A549 (cell line): ENCODE measurements around the gene SLC9B1. TPM values are rescaled to one million over a fixed set of nuclear protein-coding genes. Genes with fewer than 3 reads are reported as not detected.

ENCODE experiments used
- ATAC-seq, 2 experiments: fragments of 200-7000 bp in 1 of 2; fragments of >200 bp in 1 of 2; cut with Nextera tagmentation in 1 of 2; cut with Tn5 transposase in 1 of 2; 3 replicates each; pipeline versions ENCODE4 v1.8.0 to v1.9.1; 2018 to 2020; ENCODE audit warnings: mild to moderate bottlenecking in 1 of 2, moderate library complexity in 1 of 2
- CTCF ChIA-PET: fragments of 300-600 bp; sonication (Branson Sonifier 250); formaldehyde crosslinking; extraction: SDS; loops from one replicate; lab custom pipeline; 2021; ENCODE audit warnings: antibody characterized with exemption, inconsistent platforms; lab: Yijun Ruan, JAX
- POLR2A ChIA-PET: fragments of 350-600 bp; formaldehyde crosslinking; extraction: SDS; loops from one replicate; lab custom pipeline; 2021; ENCODE audit warnings: antibody characterized with exemption, inconsistent platforms; lab: Yijun Ruan, JAX
- DNase-seq, 2 experiments: peaks; one replicate each; pipeline versions ENCODE4 v3.0.0 to v3.0.0-alpha.2; 2011 to 2016; ENCODE audit warnings: low read depth in 1 of 2, low spot score in 1 of 2
- FAIRE-seq: peaks from 2 replicates; lab custom pipeline; 2011; peaks lifted over from hg19 to GRCh38; lab: Jason Lieb, UNC
- H3K27ac ChIP-seq, 2 experiments: fragments of >200 bp; sonication (Bioruptor Twin); formaldehyde crosslinking; 3 replicates each; pipeline ENCODE4 v1.5.1; 2016 to 2017
- H3K4me1 ChIP-seq: fragments of >200 bp; sonication (Bioruptor Twin); formaldehyde crosslinking; 3 replicates; pipeline ENCODE4 v1.6.1; 2016
- H3K4me2 ChIP-seq: fragments of >200 bp; sonication (Bioruptor Twin); formaldehyde crosslinking; 3 replicates; pipeline ENCODE4 v1.6.1; 2016
- H3K4me3 ChIP-seq: fragments of >200 bp; sonication (Bioruptor Twin); formaldehyde crosslinking; 3 replicates; pipeline ENCODE4 v1.5.1; 2016
- H3K9me3 ChIP-seq: fragments of >200 bp; sonication (Bioruptor Twin); formaldehyde crosslinking; 3 replicates; pipeline ENCODE4 v1.6.1; 2016
- BHLHE40 ChIP-seq: IDR thresholded peaks from 2 replicates; pipeline ENCODE4 v1.6.1; 2012; ENCODE audit warnings: low read depth, low read length, inconsistent platforms
- CBX8 ChIP-seq: fragments of 200-600 bp; sonication (generic); IDR thresholded peaks from 2 replicates; pipeline ENCODE4 v1.6.1; 2016
- CEBPB ChIP-seq, 2 experiments: fragments of >200 bp in 1 of 2; sonication (Bioruptor Twin) in 1 of 2; formaldehyde crosslinking in 1 of 2; IDR thresholded peaks; 2 replicates each; pipeline ENCODE4 v1.6.1; 2012 to 2016
- CHD2 ChIP-seq: fragments of 150-350 bp; IDR thresholded peaks from 2 replicates; pipeline ENCODE4 v1.6.1; 2014; ENCODE audit warnings: low read length; ENCODE audit not compliant: partially characterized antibody
- EP300 ChIP-seq, 2 experiments: fragments of >200 bp; sonication (Bioruptor Twin); formaldehyde crosslinking; IDR thresholded peaks; 2 replicates in 1 of 2; 3 replicates in 1 of 2; pipeline ENCODE4 v1.6.1; 2016 to 2017
- ESRRA ChIP-seq: fragments of 150-350 bp; IDR thresholded peaks from 2 replicates; pipeline ENCODE4 v1.6.1; 2014; ENCODE audit warnings: mild to moderate bottlenecking, low read length, borderline replicate concordance
- FOSB ChIP-seq: fragments of 250-450 bp; sonication (Bioruptor Pico); IDR thresholded peaks from 2 replicates; pipeline ENCODE4 v1.5.0; 2020; ENCODE audit warnings: mild to moderate bottlenecking, moderate library complexity
- FOXS1 ChIP-seq: fragments of 250-450 bp; sonication (Bioruptor Pico); IDR thresholded peaks from 2 replicates; pipeline ENCODE4 v1.5.0; 2020; ENCODE audit warnings: mild to moderate bottlenecking, moderate library complexity
- HDAC2 ChIP-seq: fragments of 200-600 bp; sonication (generic); IDR thresholded peaks from 2 replicates; pipeline ENCODE4 v1.6.1; 2016
- HOXA7 ChIP-seq: fragments of 250-450 bp; sonication (Bioruptor Pico); IDR thresholded peaks from 2 replicates; pipeline ENCODE4 v1.5.0; 2020; ENCODE audit warnings: mild to moderate bottlenecking, moderate library complexity
- HOXB5 ChIP-seq: fragments of 250-450 bp; sonication (Bioruptor Pico); IDR thresholded peaks from 2 replicates; pipeline ENCODE4 v1.5.0; 2020; ENCODE audit warnings: mild to moderate bottlenecking, moderate library complexity
- JUN ChIP-seq, 2 experiments: fragments of >200 bp; sonication (Bioruptor Twin); formaldehyde crosslinking; IDR thresholded peaks; 2 replicates in 1 of 2; 3 replicates in 1 of 2; pipeline ENCODE4 v1.6.1; 2016 to 2017
- KDM5A ChIP-seq: fragments of 200-600 bp; sonication (generic); IDR thresholded peaks from 2 replicates; pipeline ENCODE4 v1.6.1; 2016; ENCODE audit warnings: antibody characterized with exemption, mild to moderate bottlenecking
- MAFK ChIP-seq: fragments of 450-650 bp; IDR thresholded peaks from 2 replicates; pipeline ENCODE4 v1.6.1; 2014; ENCODE audit not compliant: partially characterized antibody
- MAZ ChIP-seq: fragments of 150-350 bp; IDR thresholded peaks from 2 replicates; pipeline ENCODE4 v1.6.1; 2014; ENCODE audit warnings: antibody characterized with exemption, low read depth, low read length, borderline replicate concordance
- MYC ChIP-seq: IDR thresholded peaks from 2 replicates; pipeline ENCODE4 v1.6.1; 2012; ENCODE audit warnings: mild to moderate bottlenecking, inconsistent platforms, low read length, improper control_type of control experiment, borderline replicate concordance
- NFE2L2 ChIP-seq: fragments of 150-350 bp; conservative IDR thresholded peaks from 2 replicates; pipeline ENCODE4 v1.6.1; 2014; ENCODE audit warnings: low read length
- NR3C1 ChIP-seq: fragments of >200 bp; sonication (Bioruptor Twin); formaldehyde crosslinking; IDR thresholded peaks from 3 replicates; pipeline ENCODE4 v1.6.1; 2017
- POLR2A ChIP-seq: IDR thresholded peaks from 2 replicates; pipeline ENCODE4 v1.6.1; 2012; ENCODE audit warnings: mild to moderate bottlenecking, low read length
- RCOR1 ChIP-seq: fragments of 150-350 bp; IDR thresholded peaks from 2 replicates; pipeline ENCODE4 v1.6.1; 2014; ENCODE audit warnings: antibody characterized with exemption, low read length, low read depth
- RFX5 ChIP-seq: fragments of 450-650 bp; IDR thresholded peaks from 2 replicates; pipeline ENCODE4 v1.7.1; 2014; ENCODE audit warnings: antibody characterized with exemption, mild to moderate bottlenecking, moderate library complexity
- SMC3 ChIP-seq: fragments of >200 bp; sonication (Bioruptor Twin); formaldehyde crosslinking; IDR thresholded peaks from 3 replicates; pipeline ENCODE4 v1.6.1; 2018; ENCODE audit warnings: inconsistent platforms
- ZC3H11A ChIP-seq: fragments of 450-650 bp; IDR thresholded peaks from 2 replicates; pipeline ENCODE4 v1.6.1; 2014; ENCODE audit warnings: antibody characterized with exemption, mild to moderate bottlenecking
- ZFP36 ChIP-seq: fragments of 450-650 bp; IDR thresholded peaks from 2 replicates; pipeline ENCODE4 v1.6.1; 2014; ENCODE audit warnings: borderline replicate concordance; ENCODE audit not compliant: partially characterized antibody
- ZSCAN20 ChIP-seq: fragments of 250-450 bp; sonication (Bioruptor Pico); IDR thresholded peaks from 2 replicates; pipeline ENCODE4 v1.8.0; 2022; ENCODE audit warnings: mild to moderate bottlenecking, moderate library complexity
- WGBS: methylation state at CpG from one replicate; pipeline ENCODE4 v1.1.6; 2017; ENCODE audit errors: missing lambda C conversion rate; 5-methylcytosine and 5-hydroxymethylcytosine counted together
- polyA plus RNA-seq, 4 experiments: library from polyadenylated mRNA; depleted of rRNA in 3 of 4; stranded (reverse); fragments of >200 nt; fragmentation: RNase III in 1 of 4; extraction: RNeasy Plus Mini Kit Qiagen cat#74134 plus additional on column Dnase treatment in 1 of 4; gene quantifications; 2 replicates in 3 of 4; 3 replicates in 1 of 4; pipeline ENCODE4 v1.2.3, GENCODE V29; 2011 to 2017
- TF ChIP-seq, protein P1 (sequence below): fragments of 150-350 bp; IDR thresholded peaks from 2 replicates; pipeline ENCODE4 v1.6.1; 2014; ENCODE audit warnings: low read depth, mild to moderate bottlenecking, low read length
- TF ChIP-seq, protein P2 (sequence below): fragments of 250-450 bp; sonication (Bioruptor Pico); IDR thresholded peaks from 2 replicates; pipeline ENCODE4 v1.5.0; 2020; ENCODE audit warnings: low read depth, mild to moderate bottlenecking, moderate library complexity
- TF ChIP-seq, protein P3 (sequence below): fragments of >200 bp; sonication (Bioruptor Twin); formaldehyde crosslinking; IDR thresholded peaks from 2 replicates; pipeline ENCODE4 v1.6.1; 2016
- TF ChIP-seq, protein P4 (sequence below): IDR thresholded peaks from 2 replicates; pipeline ENCODE4 v1.6.1; 2012; ENCODE audit warnings: low read depth, borderline replicate concordance
- TF ChIP-seq, protein P5 (sequence below): fragments of 250-450 bp; sonication (Bioruptor Pico); IDR thresholded peaks from 2 replicates; pipeline ENCODE4 v1.5.0; 2021; ENCODE audit warnings: mild to moderate bottlenecking, moderate library complexity, borderline replicate concordance

SLC9B1 gene
- polyA plus RNA-seq, 2 of the 4 experiments (the other 2 are of a cell fraction), result 0.09 to 0.39 TPM

DNA sequence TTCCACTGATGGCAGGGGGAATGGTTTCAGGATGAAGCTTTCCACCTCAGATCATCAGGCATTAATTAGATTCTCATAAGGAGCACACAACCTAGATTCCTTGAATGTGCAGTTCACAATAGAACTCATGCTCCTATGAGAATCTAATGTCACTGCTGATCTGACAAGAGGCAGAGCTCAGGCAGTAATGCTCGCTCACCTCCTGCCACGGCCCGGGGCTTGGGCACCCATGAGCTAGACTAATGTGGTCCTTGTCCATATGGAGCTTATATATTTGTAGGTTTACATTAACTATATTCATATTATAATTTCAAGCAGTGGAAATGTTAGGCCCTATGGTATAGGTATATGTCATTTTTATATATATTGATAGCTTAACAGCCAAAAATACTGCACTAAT, 32.6 kb upstream of the SLC9B1 start:
- Histone ChIP-seq H3K9me3 (no peaks in the 10 kb centered on the region), H3K27ac (no peak overlapping the region)
- no peak for DNase-seq
- TF ChIP-seq, protein P1, sequence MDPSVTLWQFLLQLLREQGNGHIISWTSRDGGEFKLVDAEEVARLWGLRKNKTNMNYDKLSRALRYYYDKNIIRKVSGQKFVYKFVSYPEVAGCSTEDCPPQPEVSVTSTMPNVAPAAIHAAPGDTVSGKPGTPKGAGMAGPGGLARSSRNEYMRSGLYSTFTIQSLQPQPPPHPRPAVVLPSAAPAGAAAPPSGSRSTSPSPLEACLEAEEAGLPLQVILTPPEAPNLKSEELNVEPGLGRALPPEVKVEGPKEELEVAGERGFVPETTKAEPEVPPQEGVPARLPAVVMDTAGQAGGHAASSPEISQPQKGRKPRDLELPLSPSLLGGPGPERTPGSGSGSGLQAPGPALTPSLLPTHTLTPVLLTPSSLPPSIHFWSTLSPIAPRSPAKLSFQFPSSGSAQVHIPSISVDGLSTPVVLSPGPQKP, result no peak
- TF ChIP-seq JUN (IDR thresholded peaks at IDR 0.05) (no peak), HOXA7 (CRISPR knock-in tag) (no peak), FOXS1 (no peak), ZC3H11A (no peak), SMC3 (no peak), ESRRA (no peak), CEBPB (IDR thresholded peaks at IDR 0.05) (no peak), MAFK (no peak), NR3C1 (no peak), MYC (no peak), POLR2A (no peak), ZSCAN20 (no peak), HOXB5 (CRISPR knock-in tag) (no peak)
- TF ChIP-seq, protein P2, sequence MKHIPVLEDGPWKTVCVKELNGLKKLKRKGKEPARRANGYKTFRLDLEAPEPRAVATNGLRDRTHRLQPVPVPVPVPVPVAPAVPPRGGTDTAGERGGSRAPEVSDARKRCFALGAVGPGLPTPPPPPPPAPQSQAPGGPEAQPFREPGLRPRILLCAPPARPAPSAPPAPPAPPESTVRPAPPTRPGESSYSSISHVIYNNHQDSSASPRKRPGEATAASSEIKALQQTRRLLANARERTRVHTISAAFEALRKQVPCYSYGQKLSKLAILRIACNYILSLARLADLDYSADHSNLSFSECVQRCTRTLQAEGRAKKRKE, result no peak
- TF ChIP-seq, protein P3, sequence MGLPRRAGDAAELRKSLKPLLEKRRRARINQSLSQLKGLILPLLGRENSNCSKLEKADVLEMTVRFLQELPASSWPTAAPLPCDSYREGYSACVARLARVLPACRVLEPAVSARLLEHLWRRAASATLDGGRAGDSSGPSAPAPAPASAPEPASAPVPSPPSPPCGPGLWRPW, result no peak
- TF ChIP-seq, protein P4, sequence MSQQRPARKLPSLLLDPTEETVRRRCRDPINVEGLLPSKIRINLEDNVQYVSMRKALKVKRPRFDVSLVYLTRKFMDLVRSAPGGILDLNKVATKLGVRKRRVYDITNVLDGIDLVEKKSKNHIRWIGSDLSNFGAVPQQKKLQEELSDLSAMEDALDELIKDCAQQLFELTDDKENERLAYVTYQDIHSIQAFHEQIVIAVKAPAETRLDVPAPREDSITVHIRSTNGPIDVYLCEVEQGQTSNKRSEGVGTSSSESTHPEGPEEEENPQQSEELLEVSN, result no peak
- TF ChIP-seq, protein P5, sequence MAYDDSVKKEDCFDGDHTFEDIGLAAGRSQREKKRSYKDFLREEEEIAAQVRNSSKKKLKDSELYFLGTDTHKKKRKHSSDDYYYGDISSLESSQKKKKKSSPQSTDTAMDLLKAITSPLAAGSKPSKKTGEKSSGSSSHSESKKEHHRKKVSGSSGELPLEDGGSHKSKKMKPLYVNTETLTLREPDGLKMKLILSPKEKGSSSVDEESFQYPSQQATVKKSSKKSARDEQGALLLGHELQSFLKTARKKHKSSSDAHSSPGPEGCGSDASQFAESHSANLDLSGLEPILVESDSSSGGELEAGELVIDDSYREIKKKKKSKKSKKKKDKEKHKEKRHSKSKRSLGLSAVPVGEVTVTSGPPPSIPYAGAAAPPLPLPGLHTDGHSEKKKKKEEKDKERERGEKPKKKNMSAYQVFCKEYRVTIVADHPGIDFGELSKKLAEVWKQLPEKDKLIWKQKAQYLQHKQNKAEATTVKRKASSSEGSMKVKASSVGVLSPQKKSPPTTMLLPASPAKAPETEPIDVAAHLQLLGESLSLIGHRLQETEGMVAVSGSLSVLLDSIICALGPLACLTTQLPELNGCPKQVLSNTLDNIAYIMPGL (CRISPR knock-in tag), result no peak
- TF ChIP-seq, all 56 proteins: peak for 0
- whole genome bisulfite sequencing, result 90% methylated on average over 3 of the region's 3 CpGs
- H3K4me3 ChIP-seq, result no peak overlapping the region
- no peak for ATAC-seq
- FAIRE-seq, result no peak
- ChIA-PET CTCF (interaction anchor here (0.8 to 1.1 kb wide), 3 partner anchors 9 to 40 kb away, joined by 5 to 6 read pairs (median 5); no protein-coding TSS in a partner anchor), POLR2A (no interaction called here)
- no peak overlapping the region for H3K4me2 ChIP-seq
- H3K4me1 ChIP-seq, result no peaks in the 10 kb centered on the region

DNA sequence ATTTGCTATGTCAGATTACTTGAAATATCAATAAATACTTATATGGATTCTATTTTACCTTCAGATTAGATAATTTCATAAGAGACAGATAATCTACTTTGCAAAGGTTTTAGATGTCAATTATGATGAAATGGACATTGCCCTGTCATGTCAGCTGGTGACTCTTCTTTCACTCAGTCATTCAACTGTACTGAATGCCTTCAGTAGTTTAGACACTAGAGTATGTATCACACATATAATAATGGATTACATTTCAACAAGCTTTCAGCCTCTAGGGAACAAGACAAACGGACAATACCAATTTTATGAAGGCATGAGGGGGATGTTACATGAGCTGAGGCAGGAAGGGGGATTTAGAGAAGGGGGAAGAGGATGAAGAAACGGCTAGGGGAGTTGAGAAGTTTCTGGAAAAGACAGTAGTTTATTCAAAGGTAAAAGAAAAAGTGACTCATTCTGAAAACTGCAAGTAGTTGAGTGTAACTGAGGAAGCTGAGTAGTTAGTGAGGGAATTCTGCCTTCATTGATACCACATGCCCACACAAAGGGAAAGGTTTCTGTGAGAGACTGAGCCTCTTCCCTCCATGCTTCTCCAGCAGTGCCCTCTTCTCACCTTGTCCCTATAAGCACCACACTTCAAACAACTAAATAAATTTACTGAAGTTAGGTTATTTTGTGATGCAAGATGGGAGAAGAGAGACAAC, 31.4 kb upstream of the SLC9B1 start:
- 34% methylated on average over 2 of the region's 2 CpGs for WGBS
- CTCF ChIA-PET, result no interaction called here
- Histone ChIP-seq H3K4me3 (no peak overlapping the region), H3K9me3 (no peaks in the 10 kb centered on the region), H3K27ac (no peak overlapping the region), H3K4me2 (no peak overlapping the region), H3K4me1 (no peaks in the 10 kb centered on the region)
- ATAC-seq (no peak), DNase-seq (no peak), FAIRE-seq (no peak)
- POLR2A ChIA-PET, result no interaction called here
- TF ChIP-seq, protein P1, result no peak
- TF ChIP-seq EP300 (IDR thresholded peaks at IDR 0.05) (no peak), HDAC2 (no peak), HOXB5 (CRISPR knock-in tag) (no peak), ESRRA (no peak), ZFP36 (no peak), NFE2L2 (no peak), RCOR1 (no peak), KDM5A (no peak), NR3C1 (no peak), CBX8 (no peak), RFX5 (no peak), CHD2 (no peak), FOSB (no peak), MAZ (no peak), BHLHE40 (no peak), JUN (IDR thresholded peaks at IDR 0.05) (no peak)
